GM12878 (cell line): ENCODE measurements around the gene CCDC57. TPM values are rescaled to one million over a fixed set of nuclear protein-coding genes. Genes with fewer than 3 reads are reported as not detected.

Experiments used
- ATAC-seq: fragments of 200-7000 bp; cut with Tn5 transposase; 3 replicates; pipeline ENCODE4 v1.9.1; 2020; ENCODE audit warnings: mild to moderate bottlenecking, moderate library complexity
- BruUV-seq: library from RNA; stranded (reverse); fragments of 400-500 nt; replicated peaks from 2 replicates; lab custom pipeline; 2021; lab: Mats Ljungman, UMichigan
- CTCF ChIA-PET: fragments of 300-600 bp; sonication (Branson Sonifier 250); formaldehyde crosslinking; extraction: SDS; loops from one replicate; lab custom pipeline; 2021; ENCODE audit warnings: inconsistent platforms; lab: Yijun Ruan, JAX
- POLR2A ChIA-PET: fragments of 350-600 bp; formaldehyde crosslinking; extraction: SDS; loops from one replicate; lab custom pipeline; 2021; ENCODE audit warnings: inconsistent platforms; lab: Charles Lee
- RAD21 ChIA-PET: fragments of 300-600 bp; sonication (Branson Sonifier 250); formaldehyde crosslinking; loops from one replicate; lab custom pipeline; 2023; ENCODE audit warnings: antibody characterized with exemption; ENCODE audit not compliant: unreplicated experiment; lab: Charles Lee
- SMC1A ChIA-PET: fragments of 300-600 bp; sonication (Branson Sonifier 250); formaldehyde crosslinking; loops from one replicate; lab custom pipeline; 2023; ENCODE audit not compliant: unreplicated experiment, uncharacterized antibody; lab: Charles Lee
- DNase-seq: peaks from one replicate; pipeline ENCODE4 v3.0.0-alpha.2; 2011; ENCODE audit warnings: low read depth, low spot score
- FAIRE-seq: peaks from 3 replicates; lab custom pipeline; 2011; peaks lifted over from hg19 to GRCh38; lab: Jason Lieb, UNC
- H2AFZ ChIP-seq: 2 replicates; pipeline ENCODE4 v1.6.0; 2011; ENCODE audit warnings: low read depth, low read length, control low read depth; ENCODE audit not compliant: control insufficient read depth
- H3K27ac ChIP-seq: 2 replicates; pipeline ENCODE4 v1.5.1; 2011; ENCODE audit warnings: control low read depth; ENCODE audit not compliant: control insufficient read depth, insufficient read depth
- H3K27me3 ChIP-seq, 2 experiments: replicated peaks in 1 of 2; 2 replicates each; pipeline versions ENCODE4 v1.6.0 to v1.6.1; 2011; ENCODE audit warnings: low read length in 1 of 2; ENCODE audit not compliant: control insufficient read depth in 2 of 2, insufficient read depth in 2 of 2
- H3K36me3 ChIP-seq, 2 experiments: 2 replicates each; pipeline ENCODE4 v1.5.1; 2011; ENCODE audit warnings: low read length in 1 of 2; ENCODE audit not compliant: control insufficient read depth in 2 of 2, insufficient read depth in 2 of 2
- H3K4me1 ChIP-seq: 2 replicates; pipeline ENCODE4 v1.6.1; 2011; ENCODE audit warnings: mild to moderate bottlenecking, low read length, moderate library complexity, mixed read lengths; ENCODE audit not compliant: control insufficient read depth, insufficient read depth
- H3K4me2 ChIP-seq: 2 replicates; pipeline ENCODE4 v1.6.0; 2011; ENCODE audit warnings: control low read depth; ENCODE audit not compliant: control insufficient read depth, insufficient read depth
- H3K4me3 ChIP-seq: fragments of 200-600 bp; sonication (generic); 2 replicates; pipeline ENCODE4 v1.5.1; 2016
- H3K79me2 ChIP-seq: 2 replicates; pipeline ENCODE4 v1.6.0; 2011; ENCODE audit warnings: low read length; ENCODE audit not compliant: control insufficient read depth, insufficient read depth
- H3K9ac ChIP-seq: 2 replicates; pipeline ENCODE4 v1.8.0; 2011; ENCODE audit warnings: low read length, control low read depth, mixed read lengths; ENCODE audit not compliant: control insufficient read depth, insufficient read depth
- H3K9me3 ChIP-seq: replicated peaks from 3 replicates; pipeline ENCODE4 v1.5.1; 2011; ENCODE audit warnings: mild to moderate bottlenecking, low read length; ENCODE audit not compliant: control insufficient read depth, insufficient read depth
- H4K20me1 ChIP-seq: 2 replicates; pipeline ENCODE4 v1.6.0; 2011; ENCODE audit not compliant: control insufficient read depth, insufficient read depth
- BMI1 ChIP-seq: fragments of 450-650 bp; IDR thresholded peaks from 2 replicates; pipeline ENCODE4 v1.6.1; 2016; ENCODE audit warnings: mild to moderate bottlenecking, moderate library complexity, borderline replicate concordance
- GATAD2B ChIP-seq: fragments of 450-650 bp; conservative IDR thresholded peaks from 2 replicates; pipeline ENCODE4 v1.6.1; 2017; ENCODE audit warnings: low read depth, mild to moderate bottlenecking, moderate library complexity
- MEF2B ChIP-seq: fragments of 450-650 bp; IDR thresholded peaks from 2 replicates; pipeline ENCODE4 v1.6.1; 2018; ENCODE audit warnings: mild to moderate bottlenecking, moderate library complexity; ENCODE audit not compliant: partially characterized antibody, poor library complexity, severe bottlenecking
- TARDBP ChIP-seq: IDR thresholded peaks from 2 replicates; pipeline ENCODE4 v1.6.1; 2016; ENCODE audit warnings: borderline replicate concordance
- ZNF274 ChIP-seq: IDR thresholded peaks from one replicate; pipeline ENCODE4 v1.8.0; 2011; ENCODE audit not compliant: insufficient read length, insufficient read depth
- ZNF687 ChIP-seq: fragments of 450-650 bp; IDR thresholded peaks from 2 replicates; pipeline ENCODE4 v1.6.1; 2017; ENCODE audit warnings: mild to moderate bottlenecking, moderate library complexity
- ZZZ3 ChIP-seq: IDR thresholded peaks from 2 replicates; pipeline ENCODE4 v1.6.1; 2011; ENCODE audit warnings: low read depth; ENCODE audit not compliant: control insufficient read depth, insufficient read length
- WGBS: methylation state at CpG from one replicate; pipeline ENCODE4 v1.1.6; 2016; ENCODE audit warnings: low lambda C conversion rate; ENCODE audit not compliant: insufficient replicate concordance, insufficient coverage; ENCODE audit errors: missing lambda C conversion rate; 5-methylcytosine and 5-hydroxymethylcytosine counted together
- in situ Hi-C: fragments of 300-500 bp; cut with MboI; formaldehyde crosslinking; loops from 9 replicates; pipeline ENCODE4 v1.14.3; 2018; ENCODE audit warnings: mixed read lengths
- intact Hi-C: fragments of 100-400 bp; cut with micrococcal nuclease; formaldehyde crosslinking; loops from one replicate; pipeline ENCODE4 v1.14.2; 2022; ENCODE audit not compliant: unreplicated experiment
- polyA plus RNA-seq, 11 experiments: library from polyadenylated mRNA; depleted of rRNA in 4 of 11; unstranded in 6 of 11; stranded (reverse) in 5 of 11; fragments of >200 nt; fragmentation: Nextera tagmentation in 4 of 11; fragmentation: Illumina TruSeq in 1 of 11; extraction: Ambion mirVana in 4 of 11; extraction: Trizol in 1 of 11; gene quantifications; 1 replicate in 1 of 11; 2 replicates in 10 of 11; pipeline versions ENCODE4 v1.2.1 to v1.2.3, GENCODE V29; 2011 to 2016; ENCODE audit warnings: inconsistent platforms in 2 of 11, missing spikeins in 2 of 11, low read depth in 1 of 11
- total RNA-seq, 4 experiments: library from RNA; depleted of rRNA in 3 of 4; stranded (reverse); fragments of >200 nt in 3 of 4; fragmentation: Illumina TruSeq in 1 of 4; extraction: Trizol in 1 of 4; gene quantifications; 2 replicates each; pipeline versions ENCODE4 v1.2.1 to v1.2.3, GENCODE V29; 2013 to 2021
- TF ChIP-seq, protein P1 (sequence below): fragments of 450-650 bp; IDR thresholded peaks from 2 replicates; pipeline ENCODE4 v1.6.1; 2016; ENCODE audit warnings: mild to moderate bottlenecking
- TF ChIP-seq, protein P2 (sequence below): fragments of 450-650 bp; IDR thresholded peaks from 2 replicates; pipeline ENCODE4 v1.6.1; 2017; ENCODE audit warnings: antibody characterized with exemption, mild to moderate bottlenecking, moderate library complexity

Gene CCDC57
- total and polyA plus RNA-seq, 10 of the 15 experiments (the other 5 are each of a cell fraction or from before 2014, with no cell fraction given) = 5.4 to 123 (median 45.8) TPM

- POLR2A ChIA-PET = interaction anchor here (0.6 kb wide), 1 partner anchor 155 kb away, joined by 3 read pairs; no protein-coding TSS in a partner anchor
- H2AFZ ChIP-seq = no peak overlapping the region
- no peaks in the 10 kb centered on the region for H3K9me3 ChIP-seq
- no peak for ATAC-seq
- H4K20me1 ChIP-seq = no peaks in the 10 kb centered on the region
- FAIRE-seq = no peak
- H3K36me3 ChIP-seq = no peaks in the 10 kb centered on the region
- BruUV-seq = no TSS peak
- TF ChIP-seq, protein P1, sequence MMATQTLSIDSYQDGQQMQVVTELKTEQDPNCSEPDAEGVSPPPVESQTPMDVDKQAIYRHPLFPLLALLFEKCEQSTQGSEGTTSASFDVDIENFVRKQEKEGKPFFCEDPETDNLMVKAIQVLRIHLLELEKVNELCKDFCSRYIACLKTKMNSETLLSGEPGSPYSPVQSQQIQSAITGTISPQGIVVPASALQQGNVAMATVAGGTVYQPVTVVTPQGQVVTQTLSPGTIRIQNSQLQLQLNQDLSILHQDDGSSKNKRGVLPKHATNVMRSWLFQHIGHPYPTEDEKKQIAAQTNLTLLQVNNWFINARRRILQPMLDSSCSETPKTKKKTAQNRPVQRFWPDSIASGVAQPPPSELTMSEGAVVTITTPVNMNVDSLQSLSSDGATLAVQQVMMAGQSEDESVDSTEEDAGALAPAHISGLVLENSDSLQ = no peak
- TF ChIP-seq ZZZ3 (no peak), GATAD2B (no peak)
- TF ChIP-seq, all 136 proteins: peak for 0
- intact Hi-C loops (no loop called here), in situ Hi-C loops (no loop called here)
- Histone ChIP-seq H3K4me3 (no peak overlapping the region), H3K27ac (no peak overlapping the region), H3K9ac (no peak overlapping the region), H3K4me2 (no peak overlapping the region), H3K79me2 (no peaks in the 10 kb centered on the region), H3K27me3 (no peaks in the 10 kb centered on the region), H3K4me1 (no peaks in the 10 kb centered on the region)
- SMC1A ChIA-PET = no interaction called here
- CTCF ChIA-PET = no interaction called here
- no peak for DNase-seq
- RAD21 ChIA-PET = no interaction called here
- WGBS = 67% methylated on average over 9 of the region's 9 CpGs
These were observed 84.9 kb downstream of the CCDC57 start for GRCh38 chr17:82127704-82128103.

- H3K79me2 ChIP-seq = no peaks in the 10 kb centered on the region
- no peak overlapping the region for H3K4me2 ChIP-seq
- ChIA-PET RAD21 (no interaction called here), CTCF (no interaction called here), POLR2A (no interaction called here), SMC1A (no interaction called here)
- no peaks in the 10 kb centered on the region for H3K27me3 ChIP-seq
- intact Hi-C loops (no loop called here), in situ Hi-C loops (no loop called here)
- no peak overlapping the region for H2AFZ ChIP-seq
- no peaks in the 10 kb centered on the region for H3K36me3 ChIP-seq
- H3K9ac ChIP-seq = no peak overlapping the region
- H3K4me3 ChIP-seq = no peak overlapping the region
- H3K27ac ChIP-seq = no peak overlapping the region
- no peak for FAIRE-seq
- H4K20me1 ChIP-seq = no peaks in the 10 kb centered on the region
- no peak for ATAC-seq
- no peaks in the 10 kb centered on the region for H3K4me1 ChIP-seq
- H3K9me3 ChIP-seq = no peaks in the 10 kb centered on the region
- BruUV-seq = no TSS peak
- WGBS = 76% methylated on average over 11 of the region's 11 CpGs
- no peak for DNase-seq
- TF ChIP-seq TARDBP = no peak
- TF ChIP-seq MEF2B = no peak
- TF ChIP-seq ZNF687 = no peak
- TF ChIP-seq, protein P2, sequence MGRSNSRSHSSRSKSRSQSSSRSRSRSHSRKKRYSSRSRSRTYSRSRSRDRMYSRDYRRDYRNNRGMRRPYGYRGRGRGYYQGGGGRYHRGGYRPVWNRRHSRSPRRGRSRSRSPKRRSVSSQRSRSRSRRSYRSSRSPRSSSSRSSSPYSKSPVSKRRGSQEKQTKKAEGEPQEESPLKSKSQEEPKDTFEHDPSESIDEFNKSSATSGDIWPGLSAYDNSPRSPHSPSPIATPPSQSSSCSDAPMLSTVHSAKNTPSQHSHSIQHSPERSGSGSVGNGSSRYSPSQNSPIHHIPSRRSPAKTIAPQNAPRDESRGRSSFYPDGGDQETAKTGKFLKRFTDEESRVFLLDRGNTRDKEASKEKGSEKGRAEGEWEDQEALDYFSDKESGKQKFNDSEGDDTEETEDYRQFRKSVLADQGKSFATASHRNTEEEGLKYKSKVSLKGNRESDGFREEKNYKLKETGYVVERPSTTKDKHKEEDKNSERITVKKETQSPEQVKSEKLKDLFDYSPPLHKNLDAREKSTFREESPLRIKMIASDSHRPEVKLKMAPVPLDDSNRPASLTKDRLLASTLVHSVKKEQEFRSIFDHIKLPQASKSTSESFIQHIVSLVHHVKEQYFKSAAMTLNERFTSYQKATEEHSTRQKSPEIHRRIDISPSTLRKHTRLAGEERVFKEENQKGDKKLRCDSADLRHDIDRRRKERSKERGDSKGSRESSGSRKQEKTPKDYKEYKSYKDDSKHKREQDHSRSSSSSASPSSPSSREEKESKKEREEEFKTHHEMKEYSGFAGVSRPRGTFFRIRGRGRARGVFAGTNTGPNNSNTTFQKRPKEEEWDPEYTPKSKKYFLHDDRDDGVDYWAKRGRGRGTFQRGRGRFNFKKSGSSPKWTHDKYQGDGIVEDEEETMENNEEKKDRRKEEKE = no peak
- TF ChIP-seq ZNF274 = no peak
- no peak for TF ChIP-seq BMI1
These were observed 85.4 kb downstream of the CCDC57 start for GRCh38 chr17:82127315-82127595.
